HepG2 (cell line): ENCODE results near the gene COL18A1.

ENCODE experiments used
- ASH2L ChIP-seq: fragments of 300-600, 200-600 bp; sonication (generic); IDR thresholded peaks from 2 replicates; pipeline ENCODE4 v1.7.0; 2017; ENCODE audit warnings: low read depth, mild to moderate bottlenecking, moderate library complexity, mixed read lengths, low read length; ENCODE audit not compliant: insufficient read length
- FOXK2 ChIP-seq: fragments of 450-650 bp; IDR thresholded peaks from 2 replicates; pipeline ENCODE4 v1.6.1; 2016
- HMG20B ChIP-seq: conservative IDR thresholded peaks from 2 replicates; pipeline ENCODE4 v1.6.1; 2016; ENCODE audit warnings: missing genetic modification reagents, missing compliant biosample characterization
- HOXA9 ChIP-seq: sonication (generic); formaldehyde crosslinking; IDR thresholded peaks from 2 replicates; pipeline ENCODE4 v1.8.1; 2022; ENCODE audit warnings: missing genetic modification reagents, mild to moderate bottlenecking, moderate library complexity, borderline replicate concordance
- MXI1 ChIP-seq: IDR thresholded peaks from 3 replicates; pipeline ENCODE4 v1.6.1; 2012; ENCODE audit warnings: low read depth, low read length, inconsistent platforms, borderline replicate concordance
- NCOR1 ChIP-seq: fragments of 200-600 bp; sonication (generic); IDR thresholded peaks from 2 replicates; pipeline ENCODE4 v1.7.0; 2017; ENCODE audit warnings: antibody characterized with exemption, low read length, borderline replicate concordance
- RFX5 ChIP-seq: IDR thresholded peaks from 2 replicates; pipeline ENCODE4 v1.6.1; 2011; ENCODE audit warnings: low read depth, low read length, improper control_type of control experiment
- ZBTB3 ChIP-seq: sonication (generic); formaldehyde crosslinking; IDR thresholded peaks from 2 replicates; pipeline ENCODE4 v1.4.0; 2020; ENCODE audit warnings: low read depth, mild to moderate bottlenecking, moderate library complexity, missing genetic modification reagents, borderline replicate concordance
- ZNF296 ChIP-seq: sonication (generic); formaldehyde crosslinking; conservative IDR thresholded peaks from 2 replicates; pipeline ENCODE4 v1.5.0; 2020; ENCODE audit warnings: mild to moderate bottlenecking, missing genetic modification reagents
- ZNF484 ChIP-seq: sonication (generic); formaldehyde crosslinking; IDR thresholded peaks from 2 replicates; pipeline ENCODE4 v1.5.1; 2020; ENCODE audit warnings: mild to moderate bottlenecking, low read depth, missing genetic modification reagents, borderline replicate concordance
- TF ChIP-seq, protein P1 (sequence below): sonication (generic); formaldehyde crosslinking; IDR thresholded peaks from 2 replicates; pipeline ENCODE4 v1.4.0; 2020; ENCODE audit warnings: mild to moderate bottlenecking, missing genetic modification reagents
- TF ChIP-seq, protein P2 (sequence below): sonication (generic); formaldehyde crosslinking; IDR thresholded peaks from 2 replicates; pipeline ENCODE4 v1.4.0; 2020; ENCODE audit warnings: missing genetic modification reagents
- TF ChIP-seq, protein P3 (sequence below): sonication (generic); formaldehyde crosslinking; conservative IDR thresholded peaks from 2 replicates; pipeline ENCODE4 v1.4.0; 2020; ENCODE audit warnings: mild to moderate bottlenecking, missing genetic modification reagents, moderate library complexity

DNA sequence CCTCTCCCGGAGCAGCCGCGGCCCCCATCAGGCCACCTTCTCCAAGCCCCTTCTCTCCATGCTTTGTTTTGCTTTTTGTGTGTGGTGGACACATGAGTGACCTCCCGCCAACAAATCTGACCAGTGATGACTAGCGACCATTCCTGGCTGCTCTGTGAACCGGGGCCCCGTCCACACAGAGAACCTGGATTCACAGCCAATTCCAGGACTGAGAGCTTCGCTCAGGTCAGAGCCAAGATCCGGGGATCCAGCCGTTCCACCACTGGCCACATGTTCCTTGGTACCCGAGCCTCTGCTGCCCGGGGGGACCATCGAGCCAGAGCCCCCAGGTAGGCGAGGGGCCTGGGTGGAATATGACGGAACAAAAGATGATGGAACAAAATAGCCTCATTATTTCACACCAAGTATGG, 46.7 kb upstream of the COL18A1 start:
- no peak for TF ChIP-seq ZBTB3 (CRISPR knock-in tag)
- no peak for TF ChIP-seq ZNF484 (CRISPR knock-in tag)
- TF ChIP-seq RFX5, result no peak
- no peak for TF ChIP-seq FOXK2
- TF ChIP-seq HMG20B (CRISPR knock-in tag), result no peak
- TF ChIP-seq, protein P1, sequence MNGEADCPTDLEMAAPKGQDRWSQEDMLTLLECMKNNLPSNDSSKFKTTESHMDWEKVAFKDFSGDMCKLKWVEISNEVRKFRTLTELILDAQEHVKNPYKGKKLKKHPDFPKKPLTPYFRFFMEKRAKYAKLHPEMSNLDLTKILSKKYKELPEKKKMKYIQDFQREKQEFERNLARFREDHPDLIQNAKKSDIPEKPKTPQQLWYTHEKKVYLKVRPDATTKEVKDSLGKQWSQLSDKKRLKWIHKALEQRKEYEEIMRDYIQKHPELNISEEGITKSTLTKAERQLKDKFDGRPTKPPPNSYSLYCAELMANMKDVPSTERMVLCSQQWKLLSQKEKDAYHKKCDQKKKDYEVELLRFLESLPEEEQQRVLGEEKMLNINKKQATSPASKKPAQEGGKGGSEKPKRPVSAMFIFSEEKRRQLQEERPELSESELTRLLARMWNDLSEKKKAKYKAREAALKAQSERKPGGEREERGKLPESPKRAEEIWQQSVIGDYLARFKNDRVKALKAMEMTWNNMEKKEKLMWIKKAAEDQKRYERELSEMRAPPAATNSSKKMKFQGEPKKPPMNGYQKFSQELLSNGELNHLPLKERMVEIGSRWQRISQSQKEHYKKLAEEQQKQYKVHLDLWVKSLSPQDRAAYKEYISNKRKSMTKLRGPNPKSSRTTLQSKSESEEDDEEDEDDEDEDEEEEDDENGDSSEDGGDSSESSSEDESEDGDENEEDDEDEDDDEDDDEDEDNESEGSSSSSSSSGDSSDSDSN (CRISPR knock-in tag), result no peak
- TF ChIP-seq HOXA9 (CRISPR knock-in tag), result no peak
- TF ChIP-seq, protein P2, sequence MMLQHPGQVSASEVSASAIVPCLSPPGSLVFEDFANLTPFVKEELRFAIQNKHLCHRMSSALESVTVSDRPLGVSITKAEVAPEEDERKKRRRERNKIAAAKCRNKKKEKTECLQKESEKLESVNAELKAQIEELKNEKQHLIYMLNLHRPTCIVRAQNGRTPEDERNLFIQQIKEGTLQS (CRISPR knock-in tag), result no peak
- no peak for TF ChIP-seq ASH2L
- no peak for TF ChIP-seq MXI1
- TF ChIP-seq, protein P3, sequence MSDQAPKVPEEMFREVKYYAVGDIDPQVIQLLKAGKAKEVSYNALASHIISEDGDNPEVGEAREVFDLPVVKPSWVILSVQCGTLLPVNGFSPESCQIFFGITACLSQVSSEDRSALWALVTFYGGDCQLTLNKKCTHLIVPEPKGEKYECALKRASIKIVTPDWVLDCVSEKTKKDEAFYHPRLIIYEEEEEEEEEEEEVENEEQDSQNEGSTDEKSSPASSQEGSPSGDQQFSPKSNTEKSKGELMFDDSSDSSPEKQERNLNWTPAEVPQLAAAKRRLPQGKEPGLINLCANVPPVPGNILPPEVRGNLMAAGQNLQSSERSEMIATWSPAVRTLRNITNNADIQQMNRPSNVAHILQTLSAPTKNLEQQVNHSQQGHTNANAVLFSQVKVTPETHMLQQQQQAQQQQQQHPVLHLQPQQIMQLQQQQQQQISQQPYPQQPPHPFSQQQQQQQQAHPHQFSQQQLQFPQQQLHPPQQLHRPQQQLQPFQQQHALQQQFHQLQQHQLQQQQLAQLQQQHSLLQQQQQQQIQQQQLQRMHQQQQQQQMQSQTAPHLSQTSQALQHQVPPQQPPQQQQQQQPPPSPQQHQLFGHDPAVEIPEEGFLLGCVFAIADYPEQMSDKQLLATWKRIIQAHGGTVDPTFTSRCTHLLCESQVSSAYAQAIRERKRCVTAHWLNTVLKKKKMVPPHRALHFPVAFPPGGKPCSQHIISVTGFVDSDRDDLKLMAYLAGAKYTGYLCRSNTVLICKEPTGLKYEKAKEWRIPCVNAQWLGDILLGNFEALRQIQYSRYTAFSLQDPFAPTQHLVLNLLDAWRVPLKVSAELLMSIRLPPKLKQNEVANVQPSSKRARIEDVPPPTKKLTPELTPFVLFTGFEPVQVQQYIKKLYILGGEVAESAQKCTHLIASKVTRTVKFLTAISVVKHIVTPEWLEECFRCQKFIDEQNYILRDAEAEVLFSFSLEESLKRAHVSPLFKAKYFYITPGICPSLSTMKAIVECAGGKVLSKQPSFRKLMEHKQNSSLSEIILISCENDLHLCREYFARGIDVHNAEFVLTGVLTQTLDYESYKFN, result no peak
- no peak for TF ChIP-seq ZNF296 (CRISPR knock-in tag)
- no peak for TF ChIP-seq NCOR1
